K562 (cell line): ENCODE data around the gene ZNF506. TPM values are rescaled to one million over a fixed set of nuclear protein-coding genes. Genes with fewer than 3 reads are reported as not detected.

Source experiments
- ATAC-seq: fragments of 200-7000 bp; cut with Tn5 transposase; 3 replicates; pipeline ENCODE4 v1.9.1; 2020; ENCODE audit warnings: moderate library complexity
- BruUV-seq: library from RNA; stranded (reverse); fragments of 400-500 nt; replicated peaks from 2 replicates; lab custom pipeline; 2021; lab: Mats Ljungman, UMichigan
- CTCF ChIA-PET: fragments of 300-600 bp; formaldehyde crosslinking; extraction: SDS; loops from one replicate; lab custom pipeline; 2021; ENCODE audit warnings: low intra/inter-chr PET ratio; lab: Yijun Ruan, JAX
- POLR2A ChIA-PET: fragments of 300-600, 350-650 bp; sonication (Branson Sonifier 250); formaldehyde crosslinking; extraction: SDS; loops from one replicate; lab custom pipeline; 2021; ENCODE audit warnings: antibody characterized with exemption, inconsistent platforms; lab: Yijun Ruan, JAX
- DNase-seq, 4 experiments: peaks; one replicate each; pipeline versions ENCODE4 v3.0.0 to v3.0.0-alpha.2; 2011 to 2018; ENCODE audit warnings: low spot score in 3 of 4, mixed read lengths in 3 of 4; ENCODE audit errors: extremely low read depth in 1 of 4
- FAIRE-seq: peaks from 2 replicates; lab custom pipeline; 2011; peaks lifted over from hg19 to GRCh38; lab: Jason Lieb, UNC
- H2AFZ ChIP-seq: 2 replicates; pipeline ENCODE4 v1.6.0; 2011; ENCODE audit warnings: low read depth, low read length, control low read depth, inconsistent platforms
- H3K27ac ChIP-seq: fragments of 200-600 bp; 3 replicates; pipeline ENCODE4 v1.8.0; 2011; ENCODE audit warnings: low read depth, mild to moderate bottlenecking, control low read depth, inconsistent platforms, low read length, moderate library complexity, mixed read lengths; ENCODE audit errors: extremely low read depth
- H3K27me3 ChIP-seq, 2 experiments: fragments of 300-600 bp in 1 of 2; 2 replicates in 1 of 2; 3 replicates in 1 of 2; pipeline versions ENCODE4 v1.6.0 to v1.8.0; 2011; ENCODE audit warnings: inconsistent platforms in 2 of 2, low read length in 2 of 2, mild to moderate bottlenecking in 1 of 2, mixed read lengths in 1 of 2, moderate library complexity in 1 of 2; ENCODE audit not compliant: control insufficient read depth in 2 of 2, insufficient read depth in 2 of 2
- H3K36me3 ChIP-seq: fragments of 300-600 bp; 3 replicates; pipeline ENCODE4 v1.8.0; 2011; ENCODE audit warnings: mild to moderate bottlenecking, low read length, inconsistent platforms; ENCODE audit not compliant: control insufficient read depth, insufficient read depth
- H3K4me1 ChIP-seq, 2 experiments: fragments of 200-600 bp in 1 of 2; replicated peaks in 1 of 2; 2 replicates in 1 of 2; 3 replicates in 1 of 2; pipeline versions ENCODE4 v1.5.1 to v1.8.0; 2011; ENCODE audit warnings: inconsistent platforms in 2 of 2, low read length in 2 of 2, mild to moderate bottlenecking in 1 of 2, mixed read lengths in 1 of 2, moderate library complexity in 1 of 2; ENCODE audit not compliant: control insufficient read depth in 2 of 2, insufficient read depth in 2 of 2
- H3K4me2 ChIP-seq: 2 replicates; pipeline ENCODE4 v1.6.1; 2011; ENCODE audit warnings: low read length, control low read depth, inconsistent platforms, mixed read lengths; ENCODE audit not compliant: insufficient read depth
- H3K4me3 ChIP-seq: fragments of 200-600 bp; sonication (generic), shearing (Covaris generic); 2 replicates; pipeline ENCODE4 v1.5.1; 2016; ENCODE audit warnings: control low read depth, inconsistent platforms
- H3K79me2 ChIP-seq: fragments of 200-600 bp; 3 replicates; pipeline ENCODE4 v1.8.0; 2011; ENCODE audit warnings: low read length, inconsistent platforms; ENCODE audit not compliant: control insufficient read depth, insufficient read depth
- H3K9ac ChIP-seq, 2 experiments: 2 replicates each; pipeline versions ENCODE4 v1.6.0 to v1.6.1; 2011; ENCODE audit warnings: low read depth in 2 of 2, low read length in 2 of 2, control low read depth in 1 of 2, inconsistent platforms in 1 of 2, mild to moderate bottlenecking in 1 of 2, mixed read lengths in 1 of 2; ENCODE audit not compliant: insufficient read depth in 1 of 2
- H3K9me1 ChIP-seq: one replicate; pipeline ENCODE4 v1.6.0; 2011; ENCODE audit warnings: inconsistent platforms, mild to moderate bottlenecking, low read length, moderate library complexity; ENCODE audit not compliant: control insufficient read depth, insufficient read depth
- H3K9me3 ChIP-seq: replicated peaks from 2 replicates; pipeline ENCODE4 v1.5.1; 2011; ENCODE audit warnings: low read depth, low read length, inconsistent platforms; ENCODE audit not compliant: control insufficient read depth, insufficient read depth
- H4K20me1 ChIP-seq: replicated peaks from 2 replicates; pipeline ENCODE4 v1.6.1; 2011; ENCODE audit warnings: low read length, inconsistent platforms, mixed read lengths; ENCODE audit not compliant: control insufficient read depth, insufficient read depth
- CBX2 ChIP-seq: fragments of 200-600 bp; sonication (generic); IDR thresholded peaks from one replicate; pipeline ENCODE4 v1.6.1; 2012; ENCODE audit warnings: mild to moderate bottlenecking, low read length, inconsistent platforms; ENCODE audit not compliant: insufficient read depth, poor library complexity, severe bottlenecking
- NCOA4 ChIP-seq: fragments of 450-650 bp; IDR thresholded peaks from 2 replicates; pipeline ENCODE4 v1.6.1; 2018; ENCODE audit warnings: mild to moderate bottlenecking; ENCODE audit not compliant: partially characterized antibody
- RBM14 ChIP-seq: fragments of 200-400 bp; formaldehyde crosslinking; IDR thresholded peaks from 2 replicates; pipeline ENCODE4 v1.6.1; 2018; ENCODE audit warnings: low read depth, mild to moderate bottlenecking, low read length, moderate library complexity, borderline replicate concordance; ENCODE audit not compliant: insufficient read depth
- TGIF2 ChIP-seq: sonication (generic); formaldehyde crosslinking; IDR thresholded peaks from 2 replicates; pipeline ENCODE4 v1.8.1; 2022; ENCODE audit warnings: mild to moderate bottlenecking, missing genetic modification reagents, moderate library complexity
- ZFP36 ChIP-seq: fragments of 150-350 bp; IDR thresholded peaks from 2 replicates; pipeline ENCODE4 v1.6.1; 2018; ENCODE audit warnings: low read length, low read depth; ENCODE audit not compliant: partially characterized antibody
- WGBS: fragments of 100-300 bp; shearing (Covaris generic); methylation state at CpG from one replicate; pipeline ENCODE4 v1.1.6; 2016; ENCODE audit warnings: low coverage, mixed read lengths; ENCODE audit not compliant: insufficient coverage; ENCODE audit errors: missing lambda C conversion rate; 5-methylcytosine and 5-hydroxymethylcytosine counted together
- in situ Hi-C: fragments of 300-500 bp; cut with MboI; formaldehyde crosslinking; loops from 4 replicates; pipeline ENCODE4 v1.15.0; 2018; ENCODE audit warnings: inconsistent platforms, mixed read lengths
- intact Hi-C: fragments of 100-400 bp; cut with micrococcal nuclease; formaldehyde crosslinking; loops from 2 replicates; pipeline ENCODE4 v1.14.2; 2022
- polyA plus RNA-seq, 8 experiments: library from polyadenylated mRNA; depleted of rRNA in 4 of 8; stranded (reverse) in 5 of 8; unstranded in 3 of 8; fragments of >200 nt; fragmentation: Nextera tagmentation in 2 of 8; fragmentation: Illumina TruSeq in 1 of 8; extraction: Ambion mirVana in 2 of 8; extraction: Trizol in 1 of 8; gene quantifications; 2 replicates each; pipeline versions ENCODE4 v1.2.1 to v1.2.3, GENCODE V29; 2011 to 2014; ENCODE audit warnings: inconsistent platforms in 1 of 8, missing spikeins in 1 of 8
- total RNA-seq, 7 experiments: library from RNA; depleted of rRNA in 6 of 7; stranded (reverse); fragments of >200 nt in 6 of 7; fragmentation: Illumina TruSeq in 2 of 7; extraction: Trizol in 2 of 7; gene quantifications; 2 replicates each; pipeline versions ENCODE4 v1.2.1 to v1.2.3, GENCODE V29; 2011 to 2021; ENCODE audit warnings: low replicate concordance in 1 of 7
- TF ChIP-seq, protein P1 (sequence below): fragments of 450-650 bp; IDR thresholded peaks from one replicate; pipeline ENCODE4 v1.6.1; 2018; ENCODE audit warnings: mild to moderate bottlenecking, moderate library complexity; ENCODE audit not compliant: partially characterized antibody

Gene ZNF506
- total and polyA plus RNA-seq, 9 of the 15 experiments (the other 6 are each of a cell fraction or from before 2014, with no cell fraction given) = 0.03 to 0.44 (median 0.14) TPM; not detected in 2

DNA sequence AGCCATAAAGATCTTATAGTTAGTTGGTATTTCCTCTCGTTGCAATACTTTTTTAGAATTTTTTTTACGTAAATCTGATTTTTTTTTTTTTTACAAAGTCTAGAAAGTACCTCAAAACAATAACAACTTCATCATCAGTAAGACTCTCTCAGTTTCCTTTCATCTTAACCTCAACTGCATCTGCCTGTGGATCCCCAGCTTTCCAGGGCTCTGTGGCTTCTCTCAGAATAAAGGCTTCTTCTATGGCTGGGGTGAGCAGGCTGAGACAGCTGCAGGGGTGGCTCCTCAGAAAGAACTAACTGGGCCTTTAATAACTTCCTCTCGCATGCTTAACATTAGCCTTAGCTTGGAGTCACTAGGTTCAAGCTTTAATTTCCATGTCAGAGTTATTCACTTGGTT, 4.2 kb downstream of the ZNF506 start:
- in situ Hi-C loops = no loop called here
- intact Hi-C loops = no loop called here
- BruUV-seq = no TSS peak
- Histone ChIP-seq H4K20me1 (no peaks in the 10 kb centered on the region), H3K27me3 (no peaks in the 10 kb centered on the region), H3K9me3 (no peaks in the 10 kb centered on the region), H3K4me3 (no peak overlapping the region), H3K4me2 (no peak overlapping the region), H3K27ac (no peak overlapping the region), H3K9ac (no peak overlapping the region), H3K36me3 (no peaks in the 10 kb centered on the region), H3K4me1 (no peaks in the 10 kb centered on the region; a peak in 1 of 5 replicates), H3K9me1 (no peaks in the 10 kb centered on the region), H3K79me2 (no peaks in the 10 kb centered on the region), H2AFZ (no peak overlapping the region)
- POLR2A ChIA-PET = interaction anchor here (0.7 kb wide), 1 partner anchor 1784 kb away, joined by 3 read pairs; no protein-coding TSS in a partner anchor
- TF ChIP-seq, protein P1, sequence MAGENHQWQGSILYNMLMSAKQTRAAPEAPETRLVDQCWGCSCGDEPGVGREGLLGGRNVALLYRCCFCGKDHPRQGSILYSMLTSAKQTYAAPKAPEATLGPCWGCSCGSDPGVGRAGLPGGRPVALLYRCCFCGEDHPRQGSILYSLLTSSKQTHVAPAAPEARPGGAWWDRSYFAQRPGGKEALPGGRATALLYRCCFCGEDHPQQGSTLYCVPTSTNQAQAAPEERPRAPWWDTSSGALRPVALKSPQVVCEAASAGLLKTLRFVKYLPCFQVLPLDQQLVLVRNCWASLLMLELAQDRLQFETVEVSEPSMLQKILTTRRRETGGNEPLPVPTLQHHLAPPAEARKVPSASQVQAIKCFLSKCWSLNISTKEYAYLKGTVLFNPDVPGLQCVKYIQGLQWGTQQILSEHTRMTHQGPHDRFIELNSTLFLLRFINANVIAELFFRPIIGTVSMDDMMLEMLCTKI = no peak
- TF ChIP-seq NCOA4 = no peak
- no peak for TF ChIP-seq CBX2
- TF ChIP-seq ZFP36 = no peak
- TF ChIP-seq TGIF2 (CRISPR knock-in tag) = no peak
- TF ChIP-seq RBM14 = no peak
- CTCF ChIA-PET = no interaction called here
- WGBS = 3% methylated on average over 2 of the region's 3 CpGs
- FAIRE-seq (no peak), DNase-seq (no peak), ATAC-seq (no peak)
